T-helper 17 cell (primary cell): ENCODE results near the gene TXNL1. TPM values are rescaled to one million over a fixed set of nuclear protein-coding genes. Genes with fewer than 3 reads are reported as not detected.

Experiments used
- ATAC-seq: fragments of 150-1000 bp; cut with Tn5 transposase; 2 replicates; pipeline ENCODE4 v1.10.0; 2021; ENCODE audit warnings: mild to moderate bottlenecking, moderate library complexity
- DNase-seq, 3 donors: peaks; one replicate each; pipeline versions ENCODE4 v3.0.0 to v3.0.0-alpha.2; 2020 to 2021
- H3K9me3 ChIP-seq: one replicate; pipeline ENCODE4 v1.7.0; 2013; ENCODE audit warnings: low read length, mild to moderate bottlenecking; ENCODE audit not compliant: control insufficient read depth, poor library complexity, severe bottlenecking
- H3K27ac Mint-ChIP-seq: one replicate; pipeline ENCODE4 v1.8.0; 2022; ENCODE audit warnings: mild to moderate bottlenecking, moderate library complexity, mixed read lengths
- H3K27me3 Mint-ChIP-seq: one replicate; pipeline ENCODE4 v1.8.0; 2022; ENCODE audit warnings: mixed read lengths
- H3K36me3 Mint-ChIP-seq: one replicate; pipeline ENCODE4 v1.8.0; 2022; ENCODE audit warnings: low read depth, mixed read lengths
- H3K4me1 Mint-ChIP-seq: one replicate; pipeline ENCODE4 v1.8.0; 2022; ENCODE audit warnings: mild to moderate bottlenecking, mixed read lengths
- H3K4me3 Mint-ChIP-seq: one replicate; pipeline ENCODE4 v1.8.0; 2022; ENCODE audit warnings: mild to moderate bottlenecking, moderate library complexity, mixed read lengths
- total RNA-seq, 4 donors: library from RNA in 2 of 4; stranded (reverse) in 2 of 4; gene quantifications; one replicate each; pipeline ENCODE4 v1.2.3 and lab custom pipeline; 2022 to 2026

TXNL1 gene
- total RNA-seq (10 to 100 TPM; 36.1 to 39.3 TPM), total RNA-seq (lab: John Stamatoyannopoulos, UW) (48.5 to 65.4 reads per million in 2 donors)

DNA sequence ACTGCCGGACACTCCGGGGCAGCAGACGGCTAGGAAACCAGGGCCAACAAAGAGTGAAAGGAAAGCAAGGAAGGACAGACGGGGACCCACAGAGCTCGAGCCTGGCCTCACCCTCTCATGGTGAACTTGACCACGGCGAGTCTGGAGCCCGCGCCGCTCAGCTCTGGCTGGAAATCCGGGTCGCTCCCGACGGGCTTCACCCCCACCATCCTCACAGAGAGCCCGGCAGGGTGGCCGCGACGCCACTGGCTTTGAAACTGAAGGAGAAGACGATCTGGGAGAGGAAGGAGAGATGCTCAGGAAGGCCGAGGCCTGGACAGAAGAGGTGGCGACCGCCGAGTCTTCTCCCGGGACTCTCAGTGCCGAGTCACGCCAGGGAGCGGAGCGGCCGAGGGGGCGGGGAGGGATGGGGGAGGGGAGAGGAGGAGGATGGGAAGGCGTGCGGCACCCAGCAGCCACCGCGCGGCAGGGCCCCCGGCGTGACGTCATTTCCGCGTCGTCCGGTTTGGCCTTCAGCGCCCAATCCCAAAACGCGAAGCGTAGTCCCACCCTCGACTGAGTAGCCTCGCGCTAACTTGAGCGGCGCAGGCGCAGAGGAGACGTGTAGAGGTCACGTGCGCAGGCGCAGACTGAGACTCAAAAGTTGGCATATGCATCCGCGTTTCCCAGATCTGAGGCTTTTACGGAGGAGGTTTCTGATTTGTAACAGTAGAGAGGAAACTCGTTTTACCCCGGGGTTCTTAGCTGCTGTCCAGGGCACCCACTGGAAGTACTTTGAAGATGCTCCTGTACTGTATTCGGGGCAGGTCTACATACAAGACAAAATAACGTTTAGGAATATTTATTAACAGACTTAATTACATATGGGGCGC, at the start of gene TXNL1:
TXNL1 (minus strand) TSS at position 361 of the 872 bp plus-strand sequence; CDS start at position 209, 152 bp downstream.
- DNase-seq, result peak; percentile 98
- peak; percentile 98 for ATAC-seq
- H3K4me1 Mint-ChIP-seq, result peaks cover 34% of the 10 kb centered on the region
- peak within 1 kb of the TSS; percentile 98 for H3K27ac Mint-ChIP-seq
- H3K27me3 Mint-ChIP-seq, result no peaks in the 10 kb centered on the region
- no peaks in the 10 kb centered on the region for H3K9me3 ChIP-seq
- peak within 1 kb of the TSS; percentile 99 for H3K4me3 Mint-ChIP-seq
- peaks cover 7% of the 10 kb centered on the region for H3K36me3 Mint-ChIP-seq

DNA sequence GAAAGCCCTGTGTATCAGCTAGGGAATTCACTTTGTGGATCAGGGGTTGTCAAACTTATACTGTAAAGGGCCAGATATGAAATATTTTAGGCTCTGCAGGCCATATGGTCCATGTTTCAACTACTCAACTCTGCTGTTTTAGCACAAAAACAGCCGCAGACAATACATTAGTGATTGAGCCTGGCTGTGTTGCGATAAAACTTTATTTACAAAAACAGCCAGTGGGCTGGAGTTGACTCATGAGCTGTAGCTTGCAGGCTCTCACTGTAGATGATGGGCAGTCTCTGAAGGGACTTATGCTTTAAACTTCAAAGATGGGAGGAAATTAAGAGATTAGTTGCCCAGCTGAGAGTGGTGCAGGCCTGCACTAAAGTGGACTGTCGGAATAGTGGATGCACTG, 45.9 kb upstream of the TXNL1 start:
- ATAC-seq (no peak), DNase-seq (no peak)
- no peaks in the 10 kb centered on the region for H3K9me3 ChIP-seq
- H3K4me3 Mint-ChIP-seq, result no peak overlapping the region
- H3K4me1 Mint-ChIP-seq, result peaks cover 5% of the 10 kb centered on the region
- H3K27me3 Mint-ChIP-seq, result no peaks in the 10 kb centered on the region
- peak overlapping the region; percentile 39 for H3K27ac Mint-ChIP-seq
- peaks cover 5% of the 10 kb centered on the region for H3K36me3 Mint-ChIP-seq

DNA sequence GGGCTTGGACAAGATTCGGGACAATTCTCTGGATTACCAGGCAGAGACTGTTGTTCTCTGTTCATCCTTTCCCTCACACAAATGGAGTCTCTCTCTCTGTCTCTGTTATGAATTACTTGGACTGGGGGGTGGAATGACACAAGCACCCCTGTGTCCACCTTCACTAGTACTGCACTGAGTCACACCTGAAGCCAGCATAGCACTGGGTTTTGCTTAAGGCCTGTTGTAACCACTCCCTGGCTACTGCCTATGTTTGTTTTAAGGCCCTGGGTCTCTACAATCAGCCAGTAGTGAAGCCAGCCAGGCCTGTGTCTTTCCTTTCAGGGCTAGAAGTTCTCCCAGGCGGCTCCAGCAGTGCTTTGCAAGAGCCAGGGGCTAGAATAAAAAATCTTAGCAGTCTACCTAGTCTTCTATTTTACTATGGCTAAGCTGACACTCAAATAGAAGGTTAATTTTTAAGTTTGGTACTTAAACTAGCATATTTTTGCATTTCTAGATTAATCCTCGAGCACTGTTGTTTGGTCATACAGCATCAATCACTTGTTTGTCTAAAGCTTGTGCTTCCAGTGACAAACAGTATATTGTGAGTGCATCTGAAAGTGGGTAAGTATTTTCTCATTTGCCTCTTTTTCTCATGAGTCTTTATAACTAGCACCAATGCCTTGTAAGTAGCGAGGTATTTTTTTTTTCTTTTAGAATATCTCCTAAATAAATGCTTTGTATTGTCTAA, 40.6 kb upstream of the TXNL1 start:
- Mint-ChIP-seq H3K4me1 (peaks cover 6% of the 10 kb centered on the region), H3K36me3 (peaks cover 7% of the 10 kb centered on the region), H3K4me3 (no peak overlapping the region), H3K27ac (no peak overlapping the region), H3K27me3 (no peaks in the 10 kb centered on the region)
- no peaks in the 10 kb centered on the region for H3K9me3 ChIP-seq
- no peak for DNase-seq
- no peak for ATAC-seq

DNA sequence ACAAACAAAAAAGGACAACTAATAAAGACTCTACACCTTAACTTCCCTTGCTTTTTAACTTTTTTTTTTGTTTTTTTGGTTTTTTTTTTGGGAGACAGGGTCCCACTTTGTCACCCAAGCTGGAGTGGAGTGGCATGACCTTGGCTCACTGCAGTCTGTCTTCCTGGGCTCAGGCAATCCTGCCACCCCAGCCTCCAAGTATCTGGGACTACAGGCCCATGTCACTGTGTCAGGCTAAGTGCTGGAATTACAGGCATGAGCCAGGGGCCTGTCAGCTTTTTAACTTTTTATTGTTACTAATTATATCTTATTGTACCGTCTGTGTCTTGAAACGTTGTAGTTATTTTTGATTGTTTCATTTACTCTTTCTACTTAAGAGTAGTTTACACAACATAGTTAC, 38.2 kb upstream of the TXNL1 start:
- no peak for DNase-seq
- H3K9me3 ChIP-seq, result no peaks in the 10 kb centered on the region
- Mint-ChIP-seq H3K27ac (no peak overlapping the region), H3K36me3 (peaks cover 4% of the 10 kb centered on the region), H3K27me3 (no peaks in the 10 kb centered on the region), H3K4me1 (peaks cover 2% of the 10 kb centered on the region), H3K4me3 (no peak overlapping the region)
- ATAC-seq, result no peak

DNA sequence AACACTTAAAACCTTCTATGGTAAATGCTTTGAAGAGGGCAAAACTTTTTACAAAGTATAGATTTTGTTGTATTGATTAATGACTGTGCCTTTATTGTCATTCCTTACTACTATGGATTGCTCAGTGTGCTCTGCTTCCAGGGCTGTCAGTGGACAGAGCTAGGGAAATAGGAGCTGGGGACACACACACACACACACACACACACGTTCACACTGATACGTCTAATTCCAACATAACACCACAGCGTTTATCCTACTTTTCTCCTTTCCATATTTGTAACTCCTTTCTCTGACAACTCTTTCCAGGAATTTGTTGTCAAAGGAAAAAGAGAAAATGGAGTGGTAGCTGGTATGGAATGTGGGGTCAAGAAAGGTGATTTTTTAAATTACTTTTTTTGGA, 34.6 kb upstream of the TXNL1 start:
- ATAC-seq (no peak), DNase-seq (no peak)
- Mint-ChIP-seq H3K4me1 (peaks cover 14% of the 10 kb centered on the region), H3K36me3 (peaks cover 4% of the 10 kb centered on the region), H3K27ac (no peak overlapping the region), H3K27me3 (no peaks in the 10 kb centered on the region), H3K4me3 (no peak overlapping the region)
- H3K9me3 ChIP-seq, result no peaks in the 10 kb centered on the region

- DNase-seq, result no peak
- H3K4me1 Mint-ChIP-seq, result peaks cover 14% of the 10 kb centered on the region
- H3K9me3 ChIP-seq, result no peaks in the 10 kb centered on the region
- no peak for ATAC-seq
- H3K4me3 Mint-ChIP-seq, result no peak overlapping the region
- no peaks in the 10 kb centered on the region for H3K27me3 Mint-ChIP-seq
- H3K36me3 Mint-ChIP-seq, result peaks cover 4% of the 10 kb centered on the region
- no peak overlapping the region for H3K27ac Mint-ChIP-seq
These were observed 34.0 kb upstream of the TXNL1 start for GRCh38 chr18:56672391-56672790.

GRCh38 chr18:56662902-56663301, 24.5 kb upstream of the TXNL1 start:
- H3K36me3 Mint-ChIP-seq, result peaks cover 5% of the 10 kb centered on the region

DNA sequence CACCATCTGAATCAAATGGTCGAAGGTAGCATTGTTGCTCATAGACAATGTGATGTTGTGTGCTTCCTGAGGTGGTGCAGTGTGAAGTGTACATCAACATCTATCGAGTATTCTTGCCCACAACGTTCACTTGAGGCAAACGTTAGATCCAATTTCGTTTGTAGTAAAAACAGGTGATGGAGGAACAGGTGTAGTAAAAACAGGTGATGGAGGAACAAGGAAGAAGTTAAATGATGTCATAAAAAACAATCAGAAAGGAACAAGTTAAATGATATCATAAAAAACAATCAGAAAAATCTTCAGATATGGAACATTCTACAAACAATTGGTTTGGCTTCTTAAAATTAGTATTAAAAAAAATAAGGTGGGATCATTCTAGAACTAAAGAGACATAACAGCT, 24.1 kb upstream of the TXNL1 start:
- H3K27me3 Mint-ChIP-seq, result no peaks in the 10 kb centered on the region
- ATAC-seq, result no peak
- H3K27ac Mint-ChIP-seq, result no peak overlapping the region
- peak overlapping the region; percentile 39 for H3K4me3 Mint-ChIP-seq
- H3K4me1 Mint-ChIP-seq, result peaks cover 44% of the 10 kb centered on the region
- H3K36me3 Mint-ChIP-seq, result peaks cover 5% of the 10 kb centered on the region
- no peaks in the 10 kb centered on the region for H3K9me3 ChIP-seq
- DNase-seq, result no peak

More at GRCh38 chr18:56662902-56663301, 24.5 kb upstream of the TXNL1 start:
- no peak for DNase-seq
- no peak for ATAC-seq
- H3K4me1 Mint-ChIP-seq, result peaks cover 44% of the 10 kb centered on the region
- no peaks in the 10 kb centered on the region for H3K27me3 Mint-ChIP-seq
- H3K27ac Mint-ChIP-seq, result no peak overlapping the region
- no peak overlapping the region for H3K4me3 Mint-ChIP-seq
- H3K9me3 ChIP-seq, result no peaks in the 10 kb centered on the region

- ATAC-seq (no peak), DNase-seq (no peak)
- H3K4me3 Mint-ChIP-seq, result no peak overlapping the region
- H3K9me3 ChIP-seq, result no peaks in the 10 kb centered on the region
- H3K27ac Mint-ChIP-seq, result no peak overlapping the region
- peaks cover 41% of the 10 kb centered on the region for H3K4me1 Mint-ChIP-seq
- peaks cover 5% of the 10 kb centered on the region for H3K36me3 Mint-ChIP-seq
- H3K27me3 Mint-ChIP-seq, result no peaks in the 10 kb centered on the region
These were observed 23.6 kb upstream of the TXNL1 start for GRCh38 chr18:56662063-56662408.

DNA sequence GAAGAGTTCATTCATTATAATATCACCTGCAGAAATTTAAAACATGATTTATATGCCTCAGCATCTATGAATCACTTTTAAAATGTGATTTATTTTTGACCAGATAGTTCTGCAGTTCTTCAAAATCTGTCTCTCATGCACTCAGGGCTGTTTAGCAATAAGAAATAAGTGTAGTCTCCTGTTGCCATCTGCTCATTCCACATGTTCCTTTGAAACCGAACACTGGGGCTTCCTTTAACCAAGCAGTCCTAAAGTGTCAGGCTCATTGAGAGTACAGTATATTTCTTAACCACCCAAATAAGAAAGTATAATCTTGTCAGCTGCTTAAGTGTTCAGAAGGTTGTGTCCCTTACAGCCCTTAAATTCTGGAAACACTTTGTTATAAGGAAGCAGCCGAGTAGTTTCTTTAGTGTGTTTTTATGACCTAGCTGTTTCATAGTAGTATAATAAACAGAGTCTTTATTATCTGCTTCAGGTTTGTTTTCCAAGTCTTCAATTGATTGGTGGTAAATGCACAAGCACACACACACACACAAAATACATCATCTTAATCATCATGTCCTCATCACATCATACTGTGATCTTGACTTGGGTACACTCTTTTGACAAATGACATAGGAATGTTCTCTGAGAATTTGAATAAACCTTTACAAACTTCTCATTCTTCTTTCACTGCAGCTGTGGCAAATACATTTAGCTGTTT, 23.1 kb upstream of the TXNL1 start:
- no peaks in the 10 kb centered on the region for H3K27me3 Mint-ChIP-seq
- no peak overlapping the region for H3K4me3 Mint-ChIP-seq
- H3K4me1 Mint-ChIP-seq, result peaks cover 40% of the 10 kb centered on the region
- no peak for ATAC-seq
- H3K27ac Mint-ChIP-seq, result no peak overlapping the region
- H3K36me3 Mint-ChIP-seq, result peaks cover 5% of the 10 kb centered on the region
- H3K9me3 ChIP-seq, result no peaks in the 10 kb centered on the region
- DNase-seq, result no peak

DNA sequence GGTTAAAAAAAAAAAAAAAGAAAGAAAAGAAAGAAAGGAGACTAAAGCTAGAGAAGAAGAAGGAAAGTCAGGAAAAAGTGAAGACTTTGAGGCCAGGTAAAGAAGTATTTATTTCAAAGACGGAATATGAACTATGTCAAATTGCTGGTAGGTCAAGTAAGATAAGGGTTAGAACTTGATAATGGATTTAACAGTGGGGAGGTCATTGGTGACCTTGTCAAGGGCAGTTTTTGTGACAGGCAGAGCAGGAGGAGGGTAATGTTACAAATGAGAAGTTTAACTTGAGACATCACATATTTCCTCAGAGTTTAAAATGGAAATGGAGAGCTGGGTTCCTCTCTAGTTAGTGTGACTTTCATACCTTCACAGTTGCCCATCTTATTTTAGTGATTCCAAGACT, 22.3 kb upstream of the TXNL1 start:
- Mint-ChIP-seq H3K36me3 (peaks cover 5% of the 10 kb centered on the region), H3K27me3 (no peaks in the 10 kb centered on the region), H3K4me1 (peaks cover 43% of the 10 kb centered on the region), H3K4me3 (no peak overlapping the region), H3K27ac (no peak overlapping the region)
- H3K9me3 ChIP-seq, result no peaks in the 10 kb centered on the region
- no peak for ATAC-seq
- no peak for DNase-seq

DNA sequence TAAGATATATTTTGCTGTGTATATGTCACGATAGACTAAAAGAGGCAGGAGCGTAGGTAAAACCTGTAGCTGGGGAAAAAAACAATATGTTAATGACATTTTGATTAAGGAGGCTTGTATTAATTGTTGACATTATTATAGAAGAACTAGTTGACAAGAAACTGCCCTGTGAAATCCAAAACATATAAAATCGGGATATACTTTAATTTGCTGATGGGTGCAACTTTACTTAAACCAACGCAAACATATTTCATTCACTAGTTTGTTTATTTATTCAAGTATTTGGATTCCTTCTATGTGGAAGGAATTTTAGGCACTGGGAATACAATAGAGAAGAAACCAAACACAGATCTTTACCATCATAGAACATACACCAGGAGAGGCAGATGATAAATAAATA, 20.7 kb upstream of the TXNL1 start:
- peaks cover 2% of the 10 kb centered on the region for H3K36me3 Mint-ChIP-seq
- ATAC-seq, result no peak
- no peak overlapping the region for H3K4me3 Mint-ChIP-seq
- no peaks in the 10 kb centered on the region for H3K27me3 Mint-ChIP-seq
- no peak overlapping the region for H3K27ac Mint-ChIP-seq
- H3K9me3 ChIP-seq, result no peaks in the 10 kb centered on the region
- peaks cover 48% of the 10 kb centered on the region for H3K4me1 Mint-ChIP-seq
- no peak for DNase-seq

DNA sequence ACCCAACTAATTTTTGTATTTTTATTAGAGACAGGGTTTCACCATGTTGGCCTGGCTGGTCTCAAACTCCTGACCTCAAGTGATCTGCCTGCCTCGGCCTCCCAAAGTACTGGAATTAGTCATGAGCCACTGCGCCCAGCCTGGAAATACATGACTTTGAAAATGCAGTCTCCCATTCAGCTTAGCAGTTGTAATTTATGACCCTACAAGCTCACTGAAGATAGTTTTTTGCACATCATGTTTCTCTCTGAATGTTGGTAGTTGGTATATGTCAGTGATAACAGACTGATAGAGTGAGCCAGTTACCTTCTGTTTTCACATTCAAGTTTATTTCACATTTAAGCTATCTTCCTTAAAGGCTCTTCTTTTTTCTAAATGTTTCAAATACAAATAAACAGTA, 19.9 kb upstream of the TXNL1 start:
- Mint-ChIP-seq H3K27me3 (no peaks in the 10 kb centered on the region), H3K27ac (no peak overlapping the region), H3K36me3 (no peaks in the 10 kb centered on the region), H3K4me3 (no peak overlapping the region), H3K4me1 (peaks cover 49% of the 10 kb centered on the region)
- DNase-seq, result no peak
- no peaks in the 10 kb centered on the region for H3K9me3 ChIP-seq
- no peak for ATAC-seq
